Thyroid gland (tissue), 4 donors: ENCODE results near the gene ETV5.

Source experiments
- POLR2A ChIP-seq, 2 donors: fragments of 450-650 bp; IDR thresholded peaks; one replicate each; pipeline ENCODE4 v1.6.1; 2017; ENCODE audit warnings: antibody characterized with exemption in 2 of 2, mild to moderate bottlenecking in 2 of 2, moderate library complexity in 1 of 2
- TF ChIP-seq, protein P1 (sequence below), 6 experiments: fragments of 200-600 bp in 3 of 6; fragments of 450-650 bp in 3 of 6; sonication (generic) in 3 of 6; IDR thresholded peaks; one replicate each; pipeline ENCODE4 v1.5.1; 2016 to 2019; ENCODE audit warnings: antibody characterized with exemption in 6 of 6, mild to moderate bottlenecking in 2 of 6, inconsistent platforms in 1 of 6, moderate library complexity in 1 of 6

- TF ChIP-seq, protein P1, sequence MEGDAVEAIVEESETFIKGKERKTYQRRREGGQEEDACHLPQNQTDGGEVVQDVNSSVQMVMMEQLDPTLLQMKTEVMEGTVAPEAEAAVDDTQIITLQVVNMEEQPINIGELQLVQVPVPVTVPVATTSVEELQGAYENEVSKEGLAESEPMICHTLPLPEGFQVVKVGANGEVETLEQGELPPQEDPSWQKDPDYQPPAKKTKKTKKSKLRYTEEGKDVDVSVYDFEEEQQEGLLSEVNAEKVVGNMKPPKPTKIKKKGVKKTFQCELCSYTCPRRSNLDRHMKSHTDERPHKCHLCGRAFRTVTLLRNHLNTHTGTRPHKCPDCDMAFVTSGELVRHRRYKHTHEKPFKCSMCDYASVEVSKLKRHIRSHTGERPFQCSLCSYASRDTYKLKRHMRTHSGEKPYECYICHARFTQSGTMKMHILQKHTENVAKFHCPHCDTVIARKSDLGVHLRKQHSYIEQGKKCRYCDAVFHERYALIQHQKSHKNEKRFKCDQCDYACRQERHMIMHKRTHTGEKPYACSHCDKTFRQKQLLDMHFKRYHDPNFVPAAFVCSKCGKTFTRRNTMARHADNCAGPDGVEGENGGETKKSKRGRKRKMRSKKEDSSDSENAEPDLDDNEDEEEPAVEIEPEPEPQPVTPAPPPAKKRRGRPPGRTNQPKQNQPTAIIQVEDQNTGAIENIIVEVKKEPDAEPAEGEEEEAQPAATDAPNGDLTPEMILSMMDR (IDR thresholded peaks at IDR 0.05) = no peak
- TF ChIP-seq POLR2A (IDR thresholded peaks at IDR 0.05) = no peak
These were observed 6.2 kb downstream of the ETV5 start for GRCh38 chr3:186102687-186103086.
